ENCODE results near the gene FBLN1. TPM values are rescaled to one million over a fixed set of nuclear protein-coding genes. Genes with fewer than 3 reads are reported as not detected.

Gene FBLN1
- total RNA-seq, 2 donors from 2014 or later, result 226 to 305 TPM

DNA sequence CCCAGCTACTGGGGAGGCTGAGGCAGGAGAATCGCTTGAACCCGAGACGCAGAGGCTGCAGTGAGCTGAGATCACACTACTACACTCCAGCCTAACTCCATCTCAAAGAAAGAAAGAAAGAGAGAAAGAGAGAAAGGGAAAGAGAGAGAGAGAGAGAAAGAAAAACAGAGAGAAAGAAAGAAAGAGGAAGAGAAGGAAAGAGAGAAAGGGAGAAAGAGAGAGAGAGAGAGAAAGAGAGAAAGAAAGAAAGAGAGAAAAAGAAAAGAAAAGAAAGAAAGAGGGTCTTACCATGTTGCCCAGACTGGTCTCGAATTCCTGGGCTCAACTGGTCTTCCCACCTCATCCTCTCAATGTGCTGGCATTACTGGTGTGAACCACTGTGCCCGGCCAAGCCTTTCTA lies 22.3 kb downstream of the FBLN1 start:
- H3K27me3 ChIP-seq (ENCODE audit: control insufficient read depth, insufficient read depth, low read length, poor library complexity, severe bottlenecking), result no peaks in the 10 kb centered on the region
- H3K36me3 ChIP-seq (ENCODE audit: control insufficient read depth, insufficient read depth, low read length), result peaks cover 87% of the 10 kb centered on the region
- 98 to 100% methylated on average over 1 to 2 of the region's 5 CpGs for WGBS, 2 experiments (ENCODE audit: insufficient coverage in 1 of 2, insufficient read length in 1 of 2)
- H3K4me3 ChIP-seq (ENCODE audit: low read length), result no peak overlapping the region
- Mint-ChIP-seq H3K4me1 (no peaks in the 10 kb centered on the region), H3K9me3 (no peaks in the 10 kb centered on the region), H3K27ac (no peak overlapping the region), H3K4me3 (no peak overlapping the region), H3K27me3 (ENCODE audit: insufficient read depth) (no peaks in the 10 kb centered on the region), H3K36me3 (ENCODE audit: low read depth) (peaks cover 56% of the 10 kb centered on the region)
- H3K4me1 ChIP-seq (ENCODE audit: control insufficient read depth, insufficient read depth, low read length), result no peaks in the 10 kb centered on the region
- H3K9me3 ChIP-seq (ENCODE audit: control insufficient read depth, low read length), result no peaks in the 10 kb centered on the region
- TF ChIP-seq, protein P1, sequence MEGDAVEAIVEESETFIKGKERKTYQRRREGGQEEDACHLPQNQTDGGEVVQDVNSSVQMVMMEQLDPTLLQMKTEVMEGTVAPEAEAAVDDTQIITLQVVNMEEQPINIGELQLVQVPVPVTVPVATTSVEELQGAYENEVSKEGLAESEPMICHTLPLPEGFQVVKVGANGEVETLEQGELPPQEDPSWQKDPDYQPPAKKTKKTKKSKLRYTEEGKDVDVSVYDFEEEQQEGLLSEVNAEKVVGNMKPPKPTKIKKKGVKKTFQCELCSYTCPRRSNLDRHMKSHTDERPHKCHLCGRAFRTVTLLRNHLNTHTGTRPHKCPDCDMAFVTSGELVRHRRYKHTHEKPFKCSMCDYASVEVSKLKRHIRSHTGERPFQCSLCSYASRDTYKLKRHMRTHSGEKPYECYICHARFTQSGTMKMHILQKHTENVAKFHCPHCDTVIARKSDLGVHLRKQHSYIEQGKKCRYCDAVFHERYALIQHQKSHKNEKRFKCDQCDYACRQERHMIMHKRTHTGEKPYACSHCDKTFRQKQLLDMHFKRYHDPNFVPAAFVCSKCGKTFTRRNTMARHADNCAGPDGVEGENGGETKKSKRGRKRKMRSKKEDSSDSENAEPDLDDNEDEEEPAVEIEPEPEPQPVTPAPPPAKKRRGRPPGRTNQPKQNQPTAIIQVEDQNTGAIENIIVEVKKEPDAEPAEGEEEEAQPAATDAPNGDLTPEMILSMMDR (conservative IDR thresholded peaks at IDR 0.05), result no peak
- DNase-seq, result no peak
- no peak overlapping the region for H3K9ac ChIP-seq (ENCODE audit: extremely low read depth, low read length, poor library complexity, severe bottlenecking)
- no peak overlapping the region for H3K27ac ChIP-seq (ENCODE audit: low read depth, low read length)

DNA sequence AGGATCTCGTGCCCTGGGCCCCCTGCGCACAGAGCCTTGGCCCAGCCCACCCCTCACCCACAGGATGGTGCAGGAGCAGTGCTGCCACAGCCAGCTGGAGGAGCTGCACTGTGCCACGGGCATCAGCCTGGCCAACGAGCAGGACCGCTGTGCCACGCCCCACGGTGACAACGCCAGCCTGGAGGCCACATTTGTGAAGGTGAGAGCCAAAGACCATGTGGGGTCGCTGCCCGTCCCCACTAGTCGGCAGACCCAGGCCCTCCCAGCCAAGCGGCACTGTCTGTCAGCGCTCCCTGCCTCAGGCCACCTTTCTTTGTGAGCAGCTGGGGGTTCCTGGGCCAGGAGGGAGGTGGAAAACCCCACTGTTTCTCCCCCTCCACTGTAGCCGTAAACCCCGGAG lies 22.8 kb downstream of the FBLN1 start:
- no peak for DNase-seq

DNA sequence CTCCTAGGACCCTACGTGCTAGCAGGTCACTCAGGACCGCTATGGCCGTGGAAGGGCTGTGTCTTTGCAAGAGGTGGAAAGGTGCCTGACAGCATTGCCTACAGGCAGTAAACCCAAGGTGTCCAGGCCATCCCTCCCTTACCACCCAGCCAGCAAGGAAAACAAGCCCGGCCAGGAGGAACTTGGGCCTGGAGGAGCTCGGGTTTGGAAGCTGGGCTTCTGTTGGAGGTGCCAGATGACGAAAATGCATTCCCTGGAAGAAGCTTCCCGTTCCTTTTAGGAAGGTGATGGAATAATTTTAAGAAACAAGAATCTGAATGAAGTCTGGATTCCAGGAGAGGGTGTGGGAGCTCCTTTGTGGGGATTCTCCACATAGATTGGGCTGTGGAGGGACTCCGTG lies 23.6 kb downstream of the FBLN1 start:
- Histone ChIP-seq H3K36me3 (ENCODE audit: control insufficient read depth, insufficient read depth, low read length) (peaks cover 89% of the 10 kb centered on the region), H3K4me1 (ENCODE audit: control insufficient read depth, insufficient read depth, low read length) (no peaks in the 10 kb centered on the region), H3K27me3 (ENCODE audit: control insufficient read depth, insufficient read depth, low read length, poor library complexity, severe bottlenecking) (no peaks in the 10 kb centered on the region), H3K9me3 (ENCODE audit: control insufficient read depth, low read length) (no peaks in the 10 kb centered on the region), H3K9ac (ENCODE audit: extremely low read depth, low read length, poor library complexity, severe bottlenecking) (no peak overlapping the region), H3K27ac (ENCODE audit: low read depth, low read length) (no peak overlapping the region), H3K4me3 (ENCODE audit: low read length) (no peak overlapping the region)
- Mint-ChIP-seq H3K27ac (no peak overlapping the region), H3K9me3 (no peaks in the 10 kb centered on the region), H3K4me3 (no peak overlapping the region), H3K4me1 (no peaks in the 10 kb centered on the region), H3K27me3 (ENCODE audit: insufficient read depth) (no peaks in the 10 kb centered on the region), H3K36me3 (ENCODE audit: low read depth) (peaks cover 60% of the 10 kb centered on the region)
- TF ChIP-seq, protein P1 (conservative IDR thresholded peaks at IDR 0.05), result no peak
- no peak for DNase-seq
- 98 to 100% methylated on average over 3 to 8 of the region's 8 CpGs for WGBS, 2 experiments (ENCODE audit: insufficient coverage in 1 of 2, insufficient read length in 1 of 2)

More for the DNA sequence above, 22.8 kb downstream of the FBLN1 start:
- WGBS, 2 experiments (ENCODE audit: insufficient coverage in 1 of 2, insufficient read length in 1 of 2), result 96 to 98% methylated on average over 6 to 15 of the region's 15 CpGs
- no peak overlapping the region for H3K4me3 Mint-ChIP-seq
- Histone ChIP-seq H3K27me3 (ENCODE audit: control insufficient read depth, insufficient read depth, low read length, poor library complexity, severe bottlenecking) (no peaks in the 10 kb centered on the region), H3K4me1 (ENCODE audit: control insufficient read depth, insufficient read depth, low read length) (no peaks in the 10 kb centered on the region), H3K9ac (ENCODE audit: extremely low read depth, low read length, poor library complexity, severe bottlenecking) (no peak overlapping the region), H3K36me3 (ENCODE audit: control insufficient read depth, insufficient read depth, low read length) (peaks cover 89% of the 10 kb centered on the region), H3K27ac (ENCODE audit: low read depth, low read length) (no peak overlapping the region), H3K9me3 (ENCODE audit: control insufficient read depth, low read length) (no peaks in the 10 kb centered on the region), H3K4me3 (ENCODE audit: low read length) (no peak overlapping the region)
- H3K27me3 Mint-ChIP-seq (ENCODE audit: insufficient read depth), result no peaks in the 10 kb centered on the region
- H3K36me3 Mint-ChIP-seq (ENCODE audit: low read depth), result peaks cover 56% of the 10 kb centered on the region
- H3K4me1 Mint-ChIP-seq, result no peaks in the 10 kb centered on the region
- TF ChIP-seq, protein P1 (conservative IDR thresholded peaks at IDR 0.05), result no peak
- H3K27ac Mint-ChIP-seq, result no peak overlapping the region
- no peaks in the 10 kb centered on the region for H3K9me3 Mint-ChIP-seq

Measured in endodermal cell (in vitro differentiated cells).